OCI-LY3 (cell line): ENCODE data around the gene MTX3.

Experiments used
- EZH2phosphoT487 ChIP-seq: fragments of 200-600 bp; shearing (Covaris generic); IDR thresholded peaks from 2 replicates; pipeline ENCODE4 v1.6.1; 2018; ENCODE audit warnings: antibody characterized with exemption, mixed run types, low read depth
- TF ChIP-seq, protein P1 (sequence below): fragments of 200-600, 300-600 bp; sonication (generic); IDR thresholded peaks from 2 replicates; pipeline ENCODE4 v1.5.1; 2014; ENCODE audit warnings: antibody characterized with exemption, low read length, low read depth

- TF ChIP-seq, protein P1, sequence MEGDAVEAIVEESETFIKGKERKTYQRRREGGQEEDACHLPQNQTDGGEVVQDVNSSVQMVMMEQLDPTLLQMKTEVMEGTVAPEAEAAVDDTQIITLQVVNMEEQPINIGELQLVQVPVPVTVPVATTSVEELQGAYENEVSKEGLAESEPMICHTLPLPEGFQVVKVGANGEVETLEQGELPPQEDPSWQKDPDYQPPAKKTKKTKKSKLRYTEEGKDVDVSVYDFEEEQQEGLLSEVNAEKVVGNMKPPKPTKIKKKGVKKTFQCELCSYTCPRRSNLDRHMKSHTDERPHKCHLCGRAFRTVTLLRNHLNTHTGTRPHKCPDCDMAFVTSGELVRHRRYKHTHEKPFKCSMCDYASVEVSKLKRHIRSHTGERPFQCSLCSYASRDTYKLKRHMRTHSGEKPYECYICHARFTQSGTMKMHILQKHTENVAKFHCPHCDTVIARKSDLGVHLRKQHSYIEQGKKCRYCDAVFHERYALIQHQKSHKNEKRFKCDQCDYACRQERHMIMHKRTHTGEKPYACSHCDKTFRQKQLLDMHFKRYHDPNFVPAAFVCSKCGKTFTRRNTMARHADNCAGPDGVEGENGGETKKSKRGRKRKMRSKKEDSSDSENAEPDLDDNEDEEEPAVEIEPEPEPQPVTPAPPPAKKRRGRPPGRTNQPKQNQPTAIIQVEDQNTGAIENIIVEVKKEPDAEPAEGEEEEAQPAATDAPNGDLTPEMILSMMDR = no peak
- no peak for TF ChIP-seq EZH2phosphoT487
These were observed 16.2 kb downstream of the MTX3 start for GRCh38 chr5:79974886-79975285.
